LNCAP (cell line): Measurements from ENCODE around the gene MSI2.

ENCODE experiments used
- TF ChIP-seq, protein P1 (sequence below): fragments of 450-650 bp; IDR thresholded peaks from 2 replicates; pipeline ENCODE4 v1.5.1; 2017; ENCODE audit warnings: mild to moderate bottlenecking

The MSI2 gene

DNA sequence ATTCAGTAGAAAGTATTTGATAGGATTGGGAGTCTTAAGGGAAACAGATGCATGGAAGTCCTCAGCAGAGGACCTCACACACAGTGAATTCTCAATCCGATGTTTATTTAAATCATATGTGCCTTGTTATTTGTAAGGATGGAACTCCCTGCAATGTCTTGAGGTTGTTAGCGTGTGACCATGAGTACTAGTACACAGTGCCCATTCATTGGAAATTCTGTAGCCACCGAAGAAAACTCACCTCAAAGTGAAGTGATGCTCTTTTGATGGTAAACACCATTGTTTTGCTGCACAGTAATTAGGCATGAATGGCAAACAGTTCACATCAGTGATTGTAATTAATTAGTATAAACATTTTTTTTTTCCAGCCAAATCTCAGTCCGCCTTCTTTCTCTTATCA, 173.6 kb downstream of the MSI2 start:
- TF ChIP-seq, protein P1, sequence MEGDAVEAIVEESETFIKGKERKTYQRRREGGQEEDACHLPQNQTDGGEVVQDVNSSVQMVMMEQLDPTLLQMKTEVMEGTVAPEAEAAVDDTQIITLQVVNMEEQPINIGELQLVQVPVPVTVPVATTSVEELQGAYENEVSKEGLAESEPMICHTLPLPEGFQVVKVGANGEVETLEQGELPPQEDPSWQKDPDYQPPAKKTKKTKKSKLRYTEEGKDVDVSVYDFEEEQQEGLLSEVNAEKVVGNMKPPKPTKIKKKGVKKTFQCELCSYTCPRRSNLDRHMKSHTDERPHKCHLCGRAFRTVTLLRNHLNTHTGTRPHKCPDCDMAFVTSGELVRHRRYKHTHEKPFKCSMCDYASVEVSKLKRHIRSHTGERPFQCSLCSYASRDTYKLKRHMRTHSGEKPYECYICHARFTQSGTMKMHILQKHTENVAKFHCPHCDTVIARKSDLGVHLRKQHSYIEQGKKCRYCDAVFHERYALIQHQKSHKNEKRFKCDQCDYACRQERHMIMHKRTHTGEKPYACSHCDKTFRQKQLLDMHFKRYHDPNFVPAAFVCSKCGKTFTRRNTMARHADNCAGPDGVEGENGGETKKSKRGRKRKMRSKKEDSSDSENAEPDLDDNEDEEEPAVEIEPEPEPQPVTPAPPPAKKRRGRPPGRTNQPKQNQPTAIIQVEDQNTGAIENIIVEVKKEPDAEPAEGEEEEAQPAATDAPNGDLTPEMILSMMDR, result no peak

DNA sequence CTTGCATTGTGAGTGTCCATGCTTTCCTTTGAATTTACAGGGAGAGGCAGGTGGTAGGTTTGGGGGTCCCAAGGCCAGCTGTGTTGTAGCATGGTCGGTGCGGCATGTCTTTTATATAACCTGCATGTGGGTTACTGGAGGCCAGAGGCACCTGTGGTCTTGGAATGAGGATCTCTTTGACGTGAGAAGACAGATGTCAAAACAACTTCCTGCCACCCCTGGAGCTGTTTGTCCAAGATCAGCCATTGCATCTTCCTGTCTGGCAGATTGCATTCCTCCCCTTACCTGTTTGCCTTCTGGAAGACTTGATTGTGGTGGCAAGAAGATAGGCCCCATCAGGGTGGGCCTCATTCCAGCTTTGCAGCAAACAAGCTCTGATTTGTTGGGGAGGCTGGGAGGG, 175.1 kb downstream of the MSI2 start:
- TF ChIP-seq, protein P1, result no peak

DNA sequence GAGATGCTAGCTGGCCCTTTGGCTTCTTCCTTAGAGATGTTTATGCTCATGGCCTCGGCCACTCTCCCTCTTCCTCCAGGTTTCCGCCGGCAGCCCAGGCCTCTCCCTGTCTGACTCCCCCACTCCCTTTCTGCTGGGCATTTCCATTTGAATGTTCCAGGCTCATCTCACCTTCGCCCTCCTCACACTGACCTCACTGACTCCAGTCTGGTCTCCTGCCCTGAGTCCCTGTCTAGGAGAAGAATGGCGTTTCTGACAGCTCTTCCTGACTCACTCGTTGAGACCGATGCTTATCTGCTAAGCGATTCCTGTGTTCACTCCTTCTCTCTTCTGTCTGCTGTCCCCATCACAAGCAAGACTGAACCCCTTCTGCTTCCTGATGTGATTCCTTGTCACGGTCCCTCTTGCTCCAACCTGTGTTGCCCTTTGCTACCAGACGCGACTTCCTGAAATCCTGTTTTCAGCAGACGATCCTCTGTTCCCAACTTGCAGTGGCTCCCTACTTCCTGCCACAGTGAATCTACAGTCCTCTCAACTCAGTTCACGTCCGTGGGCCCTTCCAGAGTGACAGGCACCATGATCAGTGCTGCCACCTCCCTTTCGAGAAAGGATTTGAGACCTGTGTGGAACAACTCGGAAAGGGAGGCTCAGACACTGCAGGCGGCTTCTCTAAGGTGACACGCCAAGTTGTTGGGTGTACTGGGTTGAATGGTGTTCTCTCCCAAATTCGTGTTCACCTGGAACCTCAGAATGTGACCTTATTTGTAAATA, 176.4 kb downstream of the MSI2 start:
- TF ChIP-seq, protein P1, result no peak

DNA sequence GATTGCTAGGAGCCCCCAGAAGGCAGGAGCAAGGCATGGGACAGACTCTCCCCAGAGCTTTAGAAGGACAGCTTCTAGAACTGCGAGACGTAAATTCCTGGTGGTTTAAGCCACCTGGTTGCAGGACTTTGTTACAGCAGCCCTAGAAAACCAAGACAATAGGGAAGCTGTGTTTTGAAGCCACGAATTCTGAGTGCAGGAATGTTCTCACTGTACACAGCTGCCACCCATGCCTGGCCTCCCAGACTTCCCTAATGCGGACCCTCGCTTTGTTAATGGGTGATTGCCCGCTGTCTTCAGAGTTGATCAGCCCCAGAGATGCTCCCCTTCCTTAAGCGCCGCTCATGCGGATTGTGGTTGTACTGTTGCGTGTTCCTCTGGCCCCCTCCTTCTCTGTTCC, 177.1 kb downstream of the MSI2 start:
- TF ChIP-seq, protein P1, result no peak

DNA sequence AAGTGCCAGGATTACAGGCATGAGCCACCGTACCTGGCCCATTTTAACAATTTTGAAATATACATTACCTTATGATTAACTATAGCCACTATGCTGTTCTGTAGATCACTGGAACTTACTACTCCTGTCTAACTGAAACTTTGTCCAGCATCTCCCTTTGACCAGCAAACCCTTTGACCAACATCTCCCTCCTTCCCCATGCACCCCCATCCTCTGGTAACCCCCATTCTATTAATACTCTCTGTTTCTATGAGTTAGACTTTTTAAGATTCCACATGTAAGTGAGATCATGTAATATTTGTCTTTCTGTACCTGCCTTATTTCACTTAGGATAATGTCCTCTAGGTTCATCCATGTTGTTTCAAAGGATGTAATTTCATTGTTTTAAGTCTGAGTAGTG, 178.0 kb downstream of the MSI2 start:
- TF ChIP-seq, protein P1, result no peak

DNA sequence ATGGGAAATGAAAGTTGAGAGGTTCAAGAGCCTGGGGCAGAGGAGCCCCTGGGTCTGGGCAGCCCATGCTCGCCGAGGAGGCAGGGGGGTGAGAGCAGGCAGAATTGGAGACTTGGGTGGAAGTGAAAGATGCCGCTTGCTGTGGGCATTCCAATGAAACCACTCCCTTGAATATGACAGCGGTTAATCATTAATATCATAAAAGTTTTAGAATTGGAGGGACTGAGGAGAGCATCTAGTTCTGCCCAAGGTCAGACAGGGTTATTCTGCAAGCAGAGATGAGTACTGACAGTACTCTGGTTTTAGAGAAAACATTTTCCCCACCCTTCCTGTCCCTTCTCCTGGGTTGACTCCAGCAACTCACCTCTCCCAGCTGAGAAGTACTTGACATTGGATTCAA, 180.2 kb downstream of the MSI2 start:
- TF ChIP-seq, protein P1, result no peak

DNA sequence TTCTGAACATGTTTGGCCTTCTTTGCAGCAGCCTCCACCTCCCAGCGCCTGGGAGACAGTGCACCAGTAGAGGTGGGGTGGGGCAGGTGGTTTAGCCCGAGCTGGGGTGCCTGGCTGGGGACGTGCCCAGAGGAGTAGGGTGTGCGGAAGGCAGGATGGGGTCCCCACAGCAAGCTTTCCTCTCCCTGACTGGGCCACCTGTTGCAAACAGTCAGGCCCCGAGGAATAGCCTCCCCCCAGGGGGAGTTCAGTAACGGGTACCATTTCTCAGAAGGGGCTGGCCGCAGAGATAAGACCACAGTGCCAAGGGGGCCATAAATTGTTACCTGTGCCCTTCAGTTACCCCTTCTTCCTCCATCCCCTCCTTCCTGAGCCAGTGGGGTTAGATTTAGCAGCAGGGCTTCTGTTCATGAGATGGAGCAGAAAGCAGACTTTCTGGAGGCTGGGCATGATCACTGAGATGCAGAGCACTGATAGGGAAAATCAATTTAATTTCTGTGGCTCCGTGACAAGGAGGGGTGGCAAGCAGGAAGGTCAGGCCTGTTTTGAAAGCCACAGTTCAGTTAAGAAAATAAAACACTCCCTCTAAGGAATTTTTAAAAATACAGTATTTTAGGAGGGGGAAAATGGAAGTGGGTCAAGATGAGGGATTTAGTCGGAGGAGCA, 181.9 kb downstream of the MSI2 start:
- TF ChIP-seq, protein P1, result no peak
